CD14-positive monocyte (primary cell): ENCODE measurements around the gene KCNQ1. TPM values are rescaled to one million over a fixed set of nuclear protein-coding genes. Genes with fewer than 3 reads are reported as not detected.

Experiments used
- DNase-seq, 3 donors: peaks; one replicate each; pipeline ENCODE4 v3.0.0-alpha.2; 2011 to 2022
- H2AFZ ChIP-seq: 2 replicates; pipeline ENCODE4 v1.6.0; 2012; ENCODE audit warnings: mild to moderate bottlenecking, low read depth, low read length, inconsistent platforms; ENCODE audit not compliant: insufficient read depth, poor library complexity, severe bottlenecking
- H3K27ac ChIP-seq, 2 donors: 1 replicate in 1 of 2; 2 replicates in 1 of 2; pipeline ENCODE4 v1.5.1; 2012 to 2013; ENCODE audit warnings: low read length in 2 of 2, control low read depth in 1 of 2, inconsistent platforms in 1 of 2, low read depth in 1 of 2, mild to moderate bottlenecking in 1 of 2
- H3K27me3 ChIP-seq, 2 donors: one replicate each; pipeline versions ENCODE4 v1.6.0 to v1.6.1; 2011 to 2013; ENCODE audit warnings: low read length in 2 of 2; ENCODE audit not compliant: control insufficient read depth in 2 of 2, insufficient read depth in 2 of 2
- H3K36me3 ChIP-seq, 2 donors: replicated peaks in 1 of 2; 1 replicate in 1 of 2; 2 replicates in 1 of 2; pipeline versions ENCODE4 v1.5.1 to v1.6.1; 2012 to 2013; ENCODE audit warnings: low read length in 2 of 2, control low read depth in 1 of 2, inconsistent platforms in 1 of 2, mild to moderate bottlenecking in 1 of 2; ENCODE audit not compliant: insufficient read depth in 2 of 2, control insufficient read depth in 1 of 2
- H3K4me1 ChIP-seq, 2 donors: 1 replicate in 1 of 2; 2 replicates in 1 of 2; pipeline versions ENCODE4 v1.5.1 to v1.6.1; 2012 to 2013; ENCODE audit warnings: low read length in 2 of 2, control low read depth in 1 of 2, inconsistent platforms in 1 of 2, mild to moderate bottlenecking in 1 of 2, moderate library complexity in 1 of 2; ENCODE audit not compliant: insufficient read depth in 2 of 2, control insufficient read depth in 1 of 2
- H3K4me2 ChIP-seq: replicated peaks from 2 replicates; pipeline ENCODE3; 2012; ENCODE audit warnings: low read length, moderate library complexity, mild to moderate bottlenecking; ENCODE audit not compliant: poor library complexity, severe bottlenecking; ENCODE audit errors: extremely low read depth
- H3K4me3 ChIP-seq, 3 experiments: fragments of 200-600 bp in 1 of 3; sonication (generic) in 1 of 3; replicated peaks in 1 of 3; 1 replicate in 2 of 3; 2 replicates in 1 of 3; pipeline ENCODE4 v1.5.1; 2011 to 2013; ENCODE audit warnings: low read length in 3 of 3, mild to moderate bottlenecking in 3 of 3, control low read depth in 2 of 3, low read depth in 2 of 3, inconsistent platforms in 1 of 3, moderate library complexity in 1 of 3
- H3K79me2 ChIP-seq: 2 replicates; pipeline ENCODE4 v1.6.0; 2012; ENCODE audit warnings: mild to moderate bottlenecking, control low read depth, inconsistent platforms, low read length, moderate library complexity; ENCODE audit not compliant: insufficient read depth
- H3K9ac ChIP-seq: 2 replicates; pipeline ENCODE4 v1.6.0; 2017; ENCODE audit warnings: low read length, mild to moderate bottlenecking; ENCODE audit not compliant: insufficient read depth, poor library complexity, severe bottlenecking
- H3K9me3 ChIP-seq, 2 donors: replicated peaks in 1 of 2; 1 replicate in 1 of 2; 2 replicates in 1 of 2; pipeline versions ENCODE4 v1.5.1 to v1.6.1; 2012 to 2013; ENCODE audit warnings: low read length in 2 of 2, control low read depth in 1 of 2; ENCODE audit not compliant: control insufficient read depth in 1 of 2, insufficient read depth in 1 of 2
- H4K20me1 ChIP-seq: 2 replicates; pipeline ENCODE4 v1.6.0; 2012; ENCODE audit warnings: mild to moderate bottlenecking, low read length, control low read depth, moderate library complexity; ENCODE audit not compliant: insufficient read depth
- H3K27ac Mint-ChIP-seq, 7 donors: one replicate each; pipeline ENCODE4 v1.8.0; 2020; ENCODE audit warnings: mild to moderate bottlenecking in 7 of 7, mixed read lengths in 7 of 7, moderate library complexity in 6 of 7, inconsistent platforms in 2 of 7
- H3K27me3 Mint-ChIP-seq, 3 donors: one replicate each; pipeline ENCODE4 v1.8.0; 2021 to 2022; ENCODE audit warnings: low read depth in 3 of 3, mild to moderate bottlenecking in 3 of 3, mixed read lengths in 3 of 3, moderate library complexity in 3 of 3, inconsistent platforms in 1 of 3
- H3K36me3 Mint-ChIP-seq, 2 donors: one replicate each; pipeline ENCODE4 v1.8.0; 2020; ENCODE audit warnings: mixed read lengths in 2 of 2, inconsistent platforms in 1 of 2, mild to moderate bottlenecking in 1 of 2
- H3K4me1 Mint-ChIP-seq: one replicate; pipeline ENCODE4 v1.8.0; 2020; ENCODE audit warnings: mild to moderate bottlenecking, mixed read lengths
- H3K4me3 Mint-ChIP-seq, 2 donors: one replicate each; pipeline ENCODE4 v1.8.0; 2020; ENCODE audit warnings: mild to moderate bottlenecking in 2 of 2, mixed read lengths in 2 of 2, moderate library complexity in 1 of 2
- H3K9me3 Mint-ChIP-seq, 7 donors: one replicate each; pipeline ENCODE4 v1.8.0; 2020 to 2022; ENCODE audit warnings: mixed read lengths in 7 of 7, mild to moderate bottlenecking in 6 of 7, moderate library complexity in 6 of 7, inconsistent platforms in 2 of 7
- CTCF ChIP-seq: fragments of 200-600 bp; IDR thresholded peaks from one replicate; pipeline ENCODE4 v1.8.0; 2022; ENCODE audit warnings: antibody characterized with exemption, mild to moderate bottlenecking
- WGBS: methylation state at CpG from one replicate; pipeline ENCODE4 v1.1.5; 2013; ENCODE audit warnings: missing lambda C conversion rate; ENCODE audit not compliant: insufficient coverage; 5-methylcytosine and 5-hydroxymethylcytosine counted together
- intact Hi-C, 2 donors: fragments of 100-400 bp; cut with micrococcal nuclease; formaldehyde crosslinking; loops; one replicate each; pipeline versions ENCODE4 v1.15.0 to v1.15.1; 2023
- polyA plus RNA-seq, 3 donors: library from polyadenylated mRNA; depleted of rRNA in 1 of 3; unstranded in 2 of 3; stranded (reverse) in 1 of 3; fragments of 300-500 nt in 2 of 3; fragments of >200 nt in 1 of 3; fragmentation: Illumina TruSeq in 2 of 3; gene quantifications; 1 replicate in 2 of 3; 2 replicates in 1 of 3; pipeline ENCODE4 v1.2.3, GENCODE V29; 2012 to 2021

Gene KCNQ1
- polyA plus RNA-seq, 3 donors = 14.9 to 31.8 (median 21.6) TPM

DNA sequence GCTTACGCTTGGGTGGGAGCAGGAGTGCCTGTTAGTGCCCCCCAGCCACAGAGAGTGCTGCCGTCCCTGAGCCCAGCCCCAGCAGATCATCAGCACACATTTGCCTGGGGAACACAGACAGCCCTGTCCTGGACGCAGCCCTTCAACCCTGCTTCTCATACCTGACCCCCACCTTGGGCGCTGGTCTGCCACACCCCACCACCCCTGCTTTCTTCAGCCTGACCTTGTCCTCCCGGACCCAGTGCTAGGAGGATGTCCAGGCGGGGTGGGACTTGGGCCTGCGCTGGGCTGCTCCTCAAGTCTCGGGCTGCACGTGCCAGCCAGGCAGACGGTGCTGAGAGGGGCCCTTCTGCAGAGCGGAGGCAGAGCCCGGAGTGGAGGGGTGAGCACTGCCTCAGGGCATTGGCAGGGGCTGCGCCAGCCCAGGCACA lies 135.8 kb downstream of the KCNQ1 start:
- Histone ChIP-seq H3K9ac (no peak overlapping the region), H3K36me3 (peaks cover 60 to 72% of the 10 kb centered on the region in 2 donors), H3K4me3 (no peak overlapping the region), H3K27me3 (no peaks in the 10 kb centered on the region), H2AFZ (no peak overlapping the region), H4K20me1 (peaks cover 88% of the 10 kb centered on the region), H3K4me1 (no peaks in the 10 kb centered on the region), H3K79me2 (no peaks in the 10 kb centered on the region), H3K9me3 (no peaks in the 10 kb centered on the region), H3K4me2 (no peak overlapping the region), H3K27ac (no peak overlapping the region)
- H3K27ac Mint-ChIP-seq = peak overlapping the region in 1 of 7 donors; percentile 46
- no peak overlapping the region for H3K4me3 Mint-ChIP-seq
- no peak for TF ChIP-seq CTCF
- no peaks in the 10 kb centered on the region for H3K4me1 Mint-ChIP-seq
- no peaks in the 10 kb centered on the region for H3K9me3 Mint-ChIP-seq
- peaks cover 0 to 3% (median 0%) of the 10 kb centered on the region in 3 donors for H3K27me3 Mint-ChIP-seq
- intact Hi-C loops = no loop called here
- 92% methylated on average over 11 of the region's 13 CpGs for WGBS
- no peak for DNase-seq
- H3K36me3 Mint-ChIP-seq = peaks cover 25 to 50% of the 10 kb centered on the region in 2 donors

GRCh38 chr11:2581151-2581930 lies 136.5 kb downstream of the KCNQ1 start:
- H3K36me3 Mint-ChIP-seq = peaks cover 20 to 44% of the 10 kb centered on the region in 2 donors
- no peaks in the 10 kb centered on the region for H3K9me3 ChIP-seq
- no peak overlapping the region for H3K9ac ChIP-seq
- intact Hi-C loops = no loop called here
- H3K36me3 ChIP-seq = peaks cover 54 to 71% of the 10 kb centered on the region in 2 donors
- no peaks in the 10 kb centered on the region for H3K4me1 ChIP-seq
- H3K79me2 ChIP-seq = no peaks in the 10 kb centered on the region
- no peak overlapping the region for H3K4me3 ChIP-seq
- H3K27ac Mint-ChIP-seq = no peak overlapping the region
- no peak for DNase-seq
- TF ChIP-seq CTCF = no peak
- no peaks in the 10 kb centered on the region for H3K4me1 Mint-ChIP-seq
- H3K27me3 Mint-ChIP-seq = no peaks in the 10 kb centered on the region
- H2AFZ ChIP-seq = no peak overlapping the region
- no peak overlapping the region for H3K4me3 Mint-ChIP-seq
- H4K20me1 ChIP-seq = peaks cover 87% of the 10 kb centered on the region
- H3K9me3 Mint-ChIP-seq = no peaks in the 10 kb centered on the region
- no peak overlapping the region for H3K27ac ChIP-seq
- WGBS = 95% methylated on average over 17 of the region's 22 CpGs
- H3K27me3 ChIP-seq = no peaks in the 10 kb centered on the region
- no peak overlapping the region for H3K4me2 ChIP-seq
